ENCODE data around the gene KRT37. TPM values are rescaled to one million over a fixed set of nuclear protein-coding genes. Genes with fewer than 3 reads are reported as not detected.

Gene KRT37
- total RNA-seq, 1 donor from 2014 or later = not detected

GRCh38 chr17:41393294-41393693, 31.1 kb downstream of the KRT37 start:
- H3K4me1 ChIP-seq = peaks cover 22% of the 10 kb centered on the region
- no peak for DNase-seq (ENCODE audit: extremely low spot score in 2 of 2)
- H3K4me3 ChIP-seq = no peak overlapping the region
- H3K27ac ChIP-seq = peak overlapping the region; percentile 51
- intact Hi-C loops (cut with DNase I) = no loop called here
- no peaks in the 10 kb centered on the region for H3K27me3 ChIP-seq
- no peak for TF ChIP-seq CTCF (IDR thresholded peaks at IDR 0.05)
- TF ChIP-seq POLR2A (IDR thresholded peaks at IDR 0.05) = no peak
- TF ChIP-seq POLR2AphosphoS5 (IDR thresholded peaks at IDR 0.05; ENCODE audit: insufficient read depth in 1 of 2, low read depth in 1 of 2) = no peak
- no peaks in the 10 kb centered on the region for H3K9me3 ChIP-seq
- H3K36me3 ChIP-seq = no peaks in the 10 kb centered on the region

GRCh38 chr17:41392278-41392677, 32.1 kb downstream of the KRT37 start:
- intact Hi-C loops (cut with DNase I) = no loop called here

GRCh38 chr17:41391535-41391934, 32.9 kb downstream of the KRT37 start:
- intact Hi-C loops (cut with DNase I) = no loop called here
- TF ChIP-seq POLR2AphosphoS5 (IDR thresholded peaks at IDR 0.05; ENCODE audit: insufficient read depth in 1 of 2, low read depth in 1 of 2) (no peak), POLR2A (IDR thresholded peaks at IDR 0.05) (no peak), CTCF (IDR thresholded peaks at IDR 0.05) (no peak)
- Histone ChIP-seq H3K4me3 (no peak overlapping the region), H3K27ac (no peak overlapping the region), H3K27me3 (no peaks in the 10 kb centered on the region), H3K9me3 (no peaks in the 10 kb centered on the region), H3K4me1 (peaks cover 22% of the 10 kb centered on the region), H3K36me3 (no peaks in the 10 kb centered on the region)
- DNase-seq (ENCODE audit: extremely low spot score in 2 of 2) = no peak

More at GRCh38 chr17:41392278-41392677, 32.1 kb downstream of the KRT37 start:
- Histone ChIP-seq H3K27ac (no peak overlapping the region), H3K36me3 (no peaks in the 10 kb centered on the region), H3K4me3 (no peak overlapping the region), H3K4me1 (peaks cover 22% of the 10 kb centered on the region), H3K9me3 (no peaks in the 10 kb centered on the region), H3K27me3 (no peaks in the 10 kb centered on the region)
- DNase-seq (ENCODE audit: extremely low spot score in 2 of 2) = no peak
- TF ChIP-seq CTCF (IDR thresholded peaks at IDR 0.05) (no peak), POLR2AphosphoS5 (IDR thresholded peaks at IDR 0.05; ENCODE audit: insufficient read depth in 1 of 2, low read depth in 1 of 2) (no peak), POLR2A (IDR thresholded peaks at IDR 0.05) (no peak)

- Histone ChIP-seq H3K4me3 (no peak overlapping the region), H3K27me3 (no peaks in the 10 kb centered on the region), H3K27ac (no peak overlapping the region), H3K9me3 (no peaks in the 10 kb centered on the region), H3K4me1 (peaks cover 19% of the 10 kb centered on the region), H3K36me3 (no peaks in the 10 kb centered on the region)
- TF ChIP-seq CTCF (IDR thresholded peaks at IDR 0.05) (no peak), POLR2AphosphoS5 (IDR thresholded peaks at IDR 0.05; ENCODE audit: insufficient read depth in 1 of 2, low read depth in 1 of 2) (no peak), POLR2A (IDR thresholded peaks at IDR 0.05) (no peak)
- peak in 1 of 2 donors; percentile 29 for DNase-seq (ENCODE audit: extremely low spot score in 2 of 2)
- intact Hi-C loops (cut with DNase I) = no loop called here
Observed at GRCh38 chr17:41390411-41390938, 33.9 kb downstream of the KRT37 start.

GRCh38 chr17:41387670-41388069, 36.7 kb downstream of the KRT37 start:
- H3K4me3 ChIP-seq = no peak overlapping the region
- DNase-seq (ENCODE audit: extremely low spot score in 2 of 2) = no peak

More at GRCh38 chr17:41387670-41388069, 36.7 kb downstream of the KRT37 start:
- H3K27me3 ChIP-seq = no peaks in the 10 kb centered on the region
- TF ChIP-seq CTCF (IDR thresholded peaks at IDR 0.05) (no peak), POLR2AphosphoS5 (IDR thresholded peaks at IDR 0.05; ENCODE audit: insufficient read depth in 1 of 2, low read depth in 1 of 2) (no peak), POLR2A (IDR thresholded peaks at IDR 0.05) (no peak)
- H3K36me3 ChIP-seq = no peaks in the 10 kb centered on the region
- intact Hi-C loops (cut with DNase I) = no loop called here
- no peak overlapping the region for H3K27ac ChIP-seq
- H3K4me1 ChIP-seq = no peaks in the 10 kb centered on the region
- no peaks in the 10 kb centered on the region for H3K9me3 ChIP-seq
